NCI-H2107 treated with DMSO at 0.1 percent for 48 hours (cell line): Measurements from ENCODE around the gene NDUFA8.

Source experiments
- DNase-seq: peaks from one replicate; lab custom pipeline; 2025; ENCODE audit not compliant: unreplicated experiment; lab: John Stamatoyannopoulos, UW

The NDUFA8 gene

DNA sequence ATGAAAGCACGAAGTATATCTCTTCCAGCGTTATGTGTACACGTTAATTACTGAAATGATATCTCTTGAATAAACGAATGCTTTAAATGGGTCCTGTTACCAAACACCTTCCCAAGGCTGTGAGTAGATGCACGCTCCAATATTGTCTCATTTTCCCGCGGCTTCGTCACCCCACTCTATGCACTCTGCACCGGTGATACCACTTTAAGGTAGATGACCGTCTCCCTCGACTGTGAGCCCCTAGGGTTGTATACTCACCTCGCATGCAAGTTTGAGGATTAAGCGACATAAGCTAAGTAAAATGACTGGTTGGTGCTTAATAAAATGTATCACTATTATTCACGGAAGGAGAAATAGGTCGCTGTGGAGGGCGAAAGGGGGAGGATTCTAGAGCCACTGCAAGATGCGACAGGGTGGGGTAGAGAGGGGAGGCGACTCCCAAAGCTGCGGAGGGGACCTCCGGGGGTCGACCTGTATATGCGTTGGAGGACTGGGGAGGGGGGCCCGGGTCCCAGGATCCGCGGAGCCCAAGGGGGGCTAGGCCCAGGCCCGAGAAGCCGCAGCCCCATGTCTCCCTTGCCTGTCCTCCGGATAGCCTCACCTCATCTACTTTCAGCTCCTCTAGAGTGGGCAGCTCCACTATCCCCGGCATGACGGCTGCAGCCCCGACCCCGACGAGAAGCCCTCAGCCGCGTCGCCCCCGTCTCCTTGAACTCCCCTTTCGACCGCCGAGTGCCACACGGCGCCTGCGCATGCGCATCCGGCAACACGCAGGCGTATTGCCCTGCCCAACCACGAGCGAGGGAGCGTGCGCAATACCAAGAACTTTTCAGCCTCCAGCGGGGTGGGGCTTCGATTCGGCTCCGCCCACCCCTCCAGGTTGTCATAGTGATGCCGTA is at the start of gene NDUFA8, which contains the start of gene MORN5:
TSS of gene NDUFA8 (minus strand) at position 754 of the 899 bp plus-strand sequence. CDS start at position 652, 102 bp downstream.
TSS of gene MORN5 (plus strand) at position 883 of the 899 bp plus-strand sequence. CDS start 65 bp downstream, outside the sequence.
- peak; percentile 91 for DNase-seq

DNA sequence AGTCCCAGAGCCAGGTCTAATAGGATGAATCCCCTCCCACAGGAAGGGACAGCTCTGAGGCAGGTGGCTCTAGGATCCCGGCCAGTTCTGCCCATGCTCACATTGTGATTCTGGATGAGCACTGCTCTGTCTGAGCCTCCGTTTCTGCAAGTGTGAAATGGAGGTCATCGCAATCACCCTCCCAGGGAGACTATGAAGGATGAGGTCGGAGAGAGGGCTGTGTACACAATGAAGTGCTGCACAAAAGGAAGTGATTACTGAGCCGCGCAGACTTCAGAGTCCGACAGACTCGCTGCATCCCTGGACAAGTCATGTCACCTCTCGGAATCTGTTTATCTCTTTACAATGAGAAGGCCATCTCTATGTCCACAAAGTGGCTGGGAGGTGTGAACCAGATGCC is 47.5 kb upstream of the NDUFA8 start:
- no peak for DNase-seq

DNA sequence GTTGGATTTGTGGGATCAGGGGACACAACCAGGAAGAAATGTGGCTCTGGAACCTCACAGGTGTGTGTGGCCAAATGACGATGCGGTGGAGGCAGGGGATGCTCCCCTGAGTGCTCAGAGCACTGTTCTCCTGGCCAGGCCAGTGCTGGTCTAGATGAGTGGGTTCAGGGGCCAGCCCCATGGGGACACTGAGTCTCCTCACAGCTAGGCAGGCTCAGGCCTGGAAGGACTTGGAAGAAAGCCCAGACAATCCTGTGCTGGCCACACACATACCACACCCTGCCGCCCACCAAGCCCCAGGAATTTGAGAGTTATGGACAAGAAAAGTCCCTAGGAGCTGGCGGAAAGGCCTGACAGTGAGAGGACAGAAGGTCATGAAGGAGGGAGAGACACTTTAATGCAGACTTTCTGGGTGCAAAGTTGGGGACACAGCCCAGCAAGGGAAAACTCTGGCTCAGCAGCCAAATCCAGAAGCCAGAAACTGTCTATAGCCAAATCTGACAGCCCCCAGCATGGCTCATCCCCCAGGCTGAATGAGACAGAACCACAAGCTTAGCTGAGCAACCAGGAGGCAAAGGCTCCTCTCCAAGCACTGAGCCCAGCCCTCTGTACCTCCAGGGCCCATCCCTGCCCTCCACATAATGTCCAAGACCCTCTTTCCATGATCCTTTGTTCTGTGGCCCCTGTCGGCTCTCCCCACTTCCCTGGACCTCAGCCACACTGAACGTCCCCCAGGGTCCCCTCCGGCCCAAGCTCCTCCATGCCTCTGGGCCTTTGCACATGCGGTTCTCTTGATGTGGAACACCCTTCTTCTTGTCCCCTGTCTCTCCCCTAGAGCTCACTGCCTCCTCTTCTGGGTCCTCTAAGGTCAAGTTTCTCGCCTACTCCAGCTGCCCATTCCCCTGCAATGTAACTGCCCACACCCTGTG is 46.8 kb upstream of the NDUFA8 start:
- DNase-seq, result no peak

DNA sequence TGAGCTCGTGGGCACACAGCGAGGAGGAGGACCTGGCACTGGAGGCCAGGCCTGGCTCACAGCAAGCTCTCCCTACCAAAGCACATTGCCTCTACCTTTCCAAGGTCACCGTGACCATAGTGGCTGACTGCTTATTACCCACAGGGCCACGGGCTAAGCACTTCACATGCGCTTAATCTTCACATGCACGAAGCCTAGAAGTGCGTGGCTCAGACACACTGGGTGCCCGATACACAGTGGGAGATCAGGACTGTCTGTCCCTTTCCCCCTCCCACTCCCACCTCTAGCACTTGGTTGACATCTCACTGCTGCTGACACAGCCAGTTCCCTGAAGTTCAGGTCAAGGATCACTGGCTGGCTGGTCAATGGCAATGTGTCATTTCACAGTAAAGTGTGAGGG is 45.6 kb upstream of the NDUFA8 start:
- DNase-seq, result no peak

DNA sequence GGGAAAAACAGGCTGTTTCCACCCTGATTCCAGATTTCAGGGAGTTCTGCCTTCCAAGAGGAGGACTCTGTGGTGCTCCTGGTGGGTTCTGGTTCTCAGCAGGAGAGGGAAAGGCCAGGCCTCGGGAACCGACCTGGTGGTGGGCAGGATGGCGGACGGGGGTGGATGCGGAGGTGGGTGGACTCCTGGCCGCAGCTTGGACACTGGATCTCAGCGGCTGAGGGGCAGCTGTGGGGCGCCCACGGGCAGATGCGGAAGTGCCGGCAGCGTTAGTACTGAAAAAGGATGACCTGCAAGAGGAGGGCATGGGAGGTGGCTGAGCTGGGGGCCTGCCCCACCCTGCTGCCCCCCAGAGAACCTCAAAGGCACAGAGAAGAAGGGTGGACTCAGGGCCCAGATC is 44.9 kb upstream of the NDUFA8 start:
- no peak for DNase-seq

DNA sequence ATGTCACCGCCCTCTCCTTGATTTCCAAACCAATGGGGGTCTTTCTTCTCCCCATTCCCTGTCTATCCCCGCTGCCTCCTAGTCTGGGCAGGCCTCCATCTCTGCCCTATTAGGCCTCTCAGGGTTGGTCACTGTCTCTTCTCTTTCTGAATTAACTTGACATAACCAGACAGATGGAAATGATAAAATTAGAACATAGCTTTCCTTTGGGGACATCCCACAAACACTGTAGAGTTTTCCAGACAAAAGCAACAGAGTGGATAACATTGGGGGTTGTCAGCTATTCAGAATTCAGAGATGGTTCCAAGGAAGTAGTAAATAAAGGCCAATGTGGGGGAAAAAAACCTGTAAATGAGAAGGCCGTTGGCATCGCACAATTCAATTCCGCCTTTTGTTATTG is 44.5 kb upstream of the NDUFA8 start:
- DNase-seq, result no peak

DNA sequence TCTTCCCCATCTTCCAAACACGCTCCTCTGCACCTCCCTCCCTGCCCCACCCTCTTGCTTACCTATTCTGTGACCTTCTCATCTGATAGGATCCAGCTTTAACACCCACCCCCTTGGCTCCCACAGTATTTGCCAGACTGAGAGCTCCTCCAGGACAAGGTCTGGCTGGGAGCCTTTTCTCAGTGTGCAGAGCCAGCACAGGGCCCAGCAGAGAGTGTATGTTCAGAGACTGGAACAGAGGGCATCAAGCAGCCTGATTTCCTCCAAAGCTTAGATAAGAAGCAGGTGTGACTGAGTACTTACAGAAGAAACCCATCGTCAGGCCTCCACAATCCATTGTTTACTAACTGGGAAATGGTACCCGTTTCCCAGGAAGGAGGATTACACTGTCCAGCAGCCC is 42.5 kb upstream of the NDUFA8 start:
- DNase-seq, result no peak

DNA sequence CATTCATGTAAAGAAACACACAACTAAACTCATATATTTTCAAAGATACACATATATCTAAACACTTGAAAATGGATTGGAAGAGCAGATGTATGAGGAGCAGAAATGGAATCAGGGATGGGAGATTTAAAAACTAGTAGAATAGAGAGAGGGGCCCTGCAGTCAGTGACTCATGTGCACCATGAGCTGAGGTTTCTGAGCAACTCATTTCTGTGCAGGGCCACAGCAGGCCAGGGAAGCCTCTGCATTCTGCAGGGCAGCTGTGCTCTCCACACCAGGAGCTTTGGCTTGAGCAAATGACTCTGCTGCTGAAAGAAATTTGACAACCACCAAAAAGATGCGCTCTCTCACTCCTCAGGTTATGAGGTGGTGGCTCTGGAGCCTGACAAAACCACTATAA is 42.1 kb upstream of the NDUFA8 start:
- no peak for DNase-seq

DNA sequence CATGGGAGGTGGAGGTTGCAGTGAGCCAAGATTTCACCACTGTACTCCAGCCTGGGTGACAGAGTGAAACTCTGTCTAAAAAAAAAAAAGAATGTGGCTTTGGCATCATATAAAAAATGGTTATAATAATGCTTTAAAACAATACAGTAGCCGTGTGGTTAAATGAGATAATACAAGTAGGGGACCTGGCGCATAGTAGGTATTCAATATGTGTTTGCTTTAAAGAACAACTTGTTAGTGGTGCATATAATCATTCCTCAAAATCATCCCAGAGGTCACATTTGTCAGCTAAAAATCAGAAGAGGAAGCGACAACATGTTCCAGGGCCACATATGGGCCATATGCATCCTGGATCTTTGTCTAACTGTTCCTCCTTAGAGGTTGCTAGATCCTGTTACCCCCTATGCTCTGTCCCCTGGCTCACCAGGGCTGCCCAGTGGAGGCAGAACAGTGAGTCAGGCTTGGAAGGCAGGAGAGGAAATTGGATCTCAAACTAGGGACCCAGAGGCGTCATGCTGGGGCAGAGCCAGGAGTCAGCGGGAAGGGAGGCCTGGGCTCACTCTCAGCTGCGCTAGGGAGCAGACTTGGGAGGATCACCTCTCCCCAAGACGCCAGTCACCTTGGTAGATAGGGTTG is 41.5 kb upstream of the NDUFA8 start:
- DNase-seq, result no peak

DNA sequence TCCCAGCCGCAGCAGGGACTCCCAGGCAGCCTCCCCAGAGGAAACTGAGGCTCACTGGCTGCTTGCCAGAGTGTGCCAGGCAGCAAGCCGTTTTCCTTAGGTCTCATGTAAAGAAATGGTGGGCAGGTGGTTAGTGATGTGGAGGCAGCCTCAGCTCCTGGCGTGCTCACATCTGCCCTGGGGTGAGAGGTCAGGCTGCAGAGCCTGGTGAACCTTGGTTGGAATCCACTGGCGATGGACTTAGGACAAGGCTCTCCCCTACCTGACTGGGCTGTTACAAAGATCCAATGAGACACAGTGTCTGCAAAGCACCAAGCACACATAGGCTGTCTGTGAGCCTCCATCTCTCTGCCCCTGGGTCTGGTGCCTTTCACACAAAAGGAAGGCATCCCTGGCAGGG is 38.3 kb upstream of the NDUFA8 start:
- no peak for DNase-seq

DNA sequence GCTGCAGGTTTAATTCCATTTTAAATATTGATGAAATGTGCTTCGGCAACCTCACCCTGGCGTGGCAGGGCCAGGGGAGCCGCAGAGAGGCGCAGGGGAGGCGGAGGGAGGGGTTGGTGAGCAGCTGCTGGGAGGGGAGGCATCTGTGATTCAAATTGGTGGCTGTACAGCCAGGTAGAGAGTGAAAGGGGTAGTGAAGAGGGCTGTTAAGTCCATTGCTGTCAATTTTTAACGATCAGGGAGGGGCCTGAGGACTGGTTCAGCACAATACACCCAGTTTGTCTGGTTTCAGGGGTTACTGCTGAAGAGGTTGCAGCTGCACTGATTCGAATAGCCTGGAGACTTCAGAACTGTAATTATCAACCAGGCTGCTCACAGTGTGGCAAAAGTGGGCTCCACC is 37.8 kb upstream of the NDUFA8 start:
- DNase-seq, result peak; percentile 90

DNA sequence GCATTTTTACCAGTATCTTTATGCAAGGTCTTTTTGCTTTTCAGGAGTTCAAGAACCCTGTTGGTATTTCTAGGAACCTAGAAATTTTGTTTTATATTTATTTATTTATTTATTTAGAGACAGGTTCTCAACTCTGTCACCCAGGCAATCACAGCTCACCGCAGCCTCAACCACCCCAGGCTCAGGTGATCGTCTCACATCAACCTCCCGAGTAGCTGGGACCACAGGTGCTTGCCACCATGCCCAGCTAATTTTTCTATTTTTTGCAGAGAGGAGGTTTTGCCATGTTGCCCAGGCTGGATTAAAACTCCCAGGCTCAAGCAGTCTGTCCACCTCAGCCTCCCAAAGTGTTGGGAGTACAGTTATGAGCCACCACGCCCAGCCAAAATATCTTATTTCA is 36.3 kb upstream of the NDUFA8 start:
- DNase-seq, result no peak

DNA sequence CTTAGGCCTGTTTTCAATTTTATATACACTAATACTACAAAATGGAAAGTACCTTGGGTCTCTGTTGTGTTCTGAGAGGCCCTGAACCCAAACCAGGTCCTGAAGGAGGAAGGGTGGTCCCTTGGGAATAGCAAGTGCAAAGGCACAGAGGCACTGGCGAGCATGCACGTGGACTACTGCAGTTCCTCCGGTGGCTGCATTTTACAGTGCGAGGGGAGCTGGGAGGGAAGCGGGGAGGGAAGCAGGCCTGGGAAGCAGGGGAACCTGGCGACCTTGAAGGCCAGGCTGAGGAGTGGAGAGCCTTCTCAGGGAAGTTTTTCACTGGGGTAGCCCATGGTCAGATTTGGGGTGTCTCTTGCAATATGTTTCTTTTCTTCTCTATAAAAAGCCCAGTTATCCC is 34.1 kb upstream of the NDUFA8 start:
- DNase-seq, result no peak

DNA sequence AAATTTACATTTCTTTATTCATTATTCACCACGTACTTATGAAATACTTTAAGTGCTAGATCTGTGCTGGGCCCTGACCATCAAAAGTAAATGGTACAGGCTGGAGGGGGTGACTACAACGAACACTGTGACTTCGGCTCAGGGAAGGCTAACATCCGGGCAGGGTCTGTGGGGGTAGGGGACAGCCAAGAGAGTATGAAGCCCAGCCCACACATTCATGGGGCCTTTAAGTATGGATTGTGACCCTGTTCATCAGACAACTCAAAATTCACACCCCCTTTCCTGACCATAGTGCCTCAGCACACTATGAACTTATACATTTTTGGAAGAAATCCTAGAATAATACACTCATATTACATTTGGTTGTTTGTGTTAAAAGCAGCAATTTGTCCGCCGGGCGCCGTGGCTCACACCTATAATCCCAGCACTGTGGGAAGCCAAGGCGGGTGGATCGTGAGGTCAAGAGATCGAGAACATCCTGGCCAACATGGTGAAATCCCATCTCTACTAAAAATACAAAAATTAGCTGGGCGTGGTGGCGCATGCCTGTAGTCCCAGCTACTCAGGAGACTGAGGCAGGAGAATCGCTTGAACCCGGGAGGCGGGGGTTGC is 33.4 kb upstream of the NDUFA8 start:
- DNase-seq, result no peak

DNA sequence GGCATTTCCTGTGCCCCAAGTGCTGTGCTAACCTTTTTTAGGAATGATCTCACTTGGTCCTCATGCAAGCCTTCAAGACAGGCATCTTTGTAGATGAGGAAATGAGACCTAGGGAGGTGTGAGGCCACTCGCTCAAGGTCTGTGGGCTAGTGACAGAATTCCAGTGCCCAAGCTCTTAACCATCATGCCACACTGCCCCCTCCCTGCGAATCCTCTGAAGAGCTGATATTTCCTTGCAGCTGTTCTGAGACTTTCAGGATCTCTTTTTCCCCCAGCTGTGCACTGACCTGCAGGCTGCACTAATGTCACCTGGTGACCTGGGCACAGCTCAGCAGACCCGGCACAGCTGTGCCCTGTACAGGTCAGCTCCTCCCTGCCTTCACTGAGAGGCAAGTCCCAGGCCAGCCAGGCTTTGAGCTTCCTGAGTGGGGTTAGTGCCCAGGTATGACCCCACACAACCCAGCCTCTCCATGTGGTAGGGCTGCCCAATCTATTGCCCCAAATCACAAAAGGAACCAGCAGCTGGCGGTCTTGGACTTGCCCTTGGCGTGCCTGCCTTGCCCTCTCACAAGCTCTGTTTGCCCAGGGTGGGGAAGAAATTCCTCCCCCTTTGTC is 32.8 kb upstream of the NDUFA8 start:
- no peak for DNase-seq

DNA sequence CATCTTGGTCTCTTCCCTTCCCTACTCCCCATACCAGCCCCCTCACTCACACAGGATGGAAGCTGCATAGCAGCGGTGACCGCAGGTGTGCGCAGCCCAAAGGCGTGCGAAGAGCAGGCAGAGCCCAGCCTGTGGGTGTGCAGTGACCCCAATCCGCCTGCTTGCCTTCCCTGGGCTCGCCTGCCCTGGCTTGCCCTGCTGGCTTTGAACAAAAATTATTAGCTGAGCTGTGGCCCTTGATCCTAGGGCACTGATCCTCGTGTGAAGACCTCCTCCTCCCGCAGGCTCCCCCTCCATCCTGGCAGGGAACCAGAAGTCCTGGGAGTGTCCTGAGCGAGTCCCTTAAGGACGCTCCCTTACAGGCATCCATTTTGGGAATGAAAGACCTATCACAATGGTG is 32.0 kb upstream of the NDUFA8 start:
- DNase-seq, result no peak

DNA sequence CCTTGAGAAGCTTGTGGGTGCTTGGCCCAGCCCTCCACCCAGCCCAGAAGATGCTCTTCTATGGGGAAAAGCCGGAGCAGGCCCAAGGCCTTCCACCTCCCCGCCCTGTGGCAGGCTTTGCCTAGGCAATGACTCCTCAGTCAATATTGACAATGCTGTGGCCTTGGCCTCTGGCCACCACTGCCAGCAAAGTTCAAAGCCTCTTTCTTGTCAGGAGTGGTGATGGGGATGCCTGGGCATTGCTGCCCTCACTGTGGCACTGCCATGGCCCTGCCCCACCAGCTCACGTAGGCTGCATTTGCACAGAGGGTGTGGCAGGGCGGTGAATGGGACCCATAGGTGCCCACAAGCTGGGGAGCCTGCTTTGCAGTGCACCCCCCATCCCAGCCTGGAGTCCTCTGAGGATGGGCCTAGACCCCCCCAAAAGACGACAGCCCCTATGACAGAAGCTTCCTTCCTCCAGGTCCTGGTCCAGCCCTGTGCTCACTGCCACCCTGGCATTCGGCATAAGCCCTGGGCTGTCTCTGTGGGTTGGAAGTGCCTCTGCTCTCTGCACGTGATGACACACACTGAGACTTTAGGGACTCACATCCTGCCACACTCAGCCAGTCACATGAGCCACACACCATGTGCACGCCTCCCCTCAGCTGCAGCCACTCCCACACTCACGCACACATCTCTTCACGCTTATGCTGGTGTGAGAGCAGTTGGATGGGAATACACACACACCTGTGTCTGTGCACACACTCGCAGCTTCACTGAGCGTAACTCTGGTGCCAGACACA is 31.2 kb upstream of the NDUFA8 start:
- no peak for DNase-seq

DNA sequence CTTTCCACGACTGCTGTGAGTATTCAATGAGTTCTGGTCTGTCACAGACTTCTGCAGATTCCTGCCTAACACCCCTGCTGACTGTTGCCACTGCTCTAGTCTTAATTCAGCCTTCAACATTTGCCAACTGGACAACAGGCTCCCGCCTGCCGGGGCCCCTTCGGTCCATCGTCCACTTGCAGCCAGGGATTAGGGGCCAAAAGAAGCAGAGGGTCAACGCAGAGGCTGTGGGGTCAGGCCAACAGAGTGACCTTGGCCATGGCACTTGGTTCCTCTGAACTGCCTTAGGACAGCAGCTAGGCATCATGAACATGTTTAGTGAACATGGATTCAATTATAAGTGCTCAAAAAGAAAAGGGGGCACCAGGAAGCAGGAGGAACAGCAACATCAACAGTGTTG is 28.8 kb upstream of the NDUFA8 start:
- DNase-seq, result no peak

DNA sequence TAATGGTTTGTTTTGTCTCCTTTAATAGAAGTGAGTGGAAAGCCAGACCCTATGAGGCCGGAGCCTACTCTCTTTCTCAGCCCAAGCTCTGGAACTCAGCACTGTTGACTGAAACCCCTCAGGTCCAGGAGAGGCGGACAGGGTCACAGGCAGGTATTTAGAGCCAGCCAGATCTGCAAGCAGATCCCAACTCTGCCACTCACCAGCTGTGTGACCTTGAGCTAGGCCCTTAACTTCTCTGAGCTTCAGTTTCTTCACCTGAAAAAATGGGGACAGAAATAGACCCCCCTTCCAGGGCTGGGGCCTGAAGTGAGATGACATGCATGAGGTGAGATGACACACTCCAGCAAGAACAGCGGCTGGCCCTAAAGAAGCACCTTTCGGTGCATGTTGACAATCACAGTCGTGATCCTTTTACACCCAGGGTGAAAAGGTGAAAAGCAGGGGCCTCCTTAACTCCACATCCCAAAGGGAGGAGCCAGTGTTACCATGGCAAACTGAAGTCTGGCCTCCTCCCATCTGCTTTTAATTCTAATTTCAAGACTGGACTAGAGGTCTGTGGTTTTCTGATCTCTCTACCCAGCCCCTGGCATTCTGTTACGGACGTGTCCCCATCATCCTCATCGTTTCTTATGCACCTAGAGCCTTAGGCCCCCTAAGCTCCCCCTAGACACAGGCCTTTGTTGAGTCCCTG is 27.3 kb upstream of the NDUFA8 start:
- DNase-seq, result no peak
